Measurements from ENCODE around the gene MICA. TPM values are rescaled to one million over a fixed set of nuclear protein-coding genes. Genes with fewer than 3 reads are reported as not detected.
"Not testable (repeated sequence)": the region's sequence is repeated elsewhere in the genome, so short reads cannot be mapped to it uniquely, and the experiment has no call there.

The MICA gene
- total RNA-seq, 4 donors from 2014 or later, result 18.9 to 35.4 (median 22.3) TPM

GRCh38 chr6:31383149-31383548 is 20.2 kb upstream of the MICA start:
- peak; percentile 34 for DNase-seq (ENCODE audit: extremely low spot score)
- intact Hi-C loops (cut with DNase I), result no loop called here
- 72% methylated on average over 5 of the region's 5 CpGs for WGBS
- no peak overlapping the region for H3K4me3 ChIP-seq
- H3K27ac ChIP-seq (replicated peaks in 1 of 4), result no peak overlapping the region
- no peaks in the 10 kb centered on the region for H3K9me3 ChIP-seq
- no peak for TF ChIP-seq CTCF (IDR thresholded peaks at IDR 0.05)
- peaks cover 0 to 30% (median 0%) of the 10 kb centered on the region in 4 donors for H3K27me3 ChIP-seq
- H3K4me1 ChIP-seq, result no peaks in the 10 kb centered on the region
- H3K36me3 ChIP-seq, result no peaks in the 10 kb centered on the region

- Histone ChIP-seq H3K4me3 (no peak overlapping the region), H3K4me1 (no peaks in the 10 kb centered on the region), H3K27ac (replicated peaks in 1 of 4) (no peak overlapping the region), H3K27me3 (peaks cover 0 to 11% (median 0%) of the 10 kb centered on the region in 4 donors), H3K36me3 (no peaks in the 10 kb centered on the region), H3K9me3 (no peaks in the 10 kb centered on the region)
- 100% methylated on average over 1 of the region's 3 CpGs for WGBS
- peak; percentile 62 for DNase-seq (ENCODE audit: extremely low spot score)
- TF ChIP-seq POLR2AphosphoS5 (IDR thresholded peaks at IDR 0.05) (no peak), CTCF (IDR thresholded peaks at IDR 0.05) (no peak), POLR2A (IDR thresholded peaks at IDR 0.05; ENCODE audit: low read depth) (no peak), EP300 (IDR thresholded peaks at IDR 0.05) (no peak)
- intact Hi-C loops (cut with DNase I), result no loop called here
These were observed 18.4 kb upstream of the MICA start for GRCh38 chr6:31385041-31385440.

GRCh38 chr6:31386099-31386498 is 17.3 kb upstream of the MICA start:
- H3K27me3 ChIP-seq, result peaks cover 0 to 9% (median 0%) of the 10 kb centered on the region in 4 donors
- H3K4me3 ChIP-seq, result no peak overlapping the region
- 66% methylated on average over 3 of the region's 3 CpGs for WGBS
- H3K4me1 ChIP-seq, result no peaks in the 10 kb centered on the region
- DNase-seq (ENCODE audit: extremely low spot score), result no peak
- no peaks in the 10 kb centered on the region for H3K36me3 ChIP-seq
- H3K27ac ChIP-seq (replicated peaks in 1 of 4), result no peak overlapping the region
- TF ChIP-seq EP300 (IDR thresholded peaks at IDR 0.05) (no peak), POLR2AphosphoS5 (IDR thresholded peaks at IDR 0.05) (no peak), CTCF (IDR thresholded peaks at IDR 0.05) (no peak), POLR2A (IDR thresholded peaks at IDR 0.05; ENCODE audit: low read depth) (no peak)
- intact Hi-C loops (cut with DNase I), result no loop called here
- no peaks in the 10 kb centered on the region for H3K9me3 ChIP-seq

- no peak overlapping the region for H3K27ac ChIP-seq (replicated peaks in 1 of 4)
- intact Hi-C loops (cut with DNase I), result no loop called here
- H3K27me3 ChIP-seq, result peaks cover 0 to 4% (median 0%) of the 10 kb centered on the region in 4 donors
- no peak for DNase-seq (ENCODE audit: extremely low spot score)
- no peak for TF ChIP-seq POLR2A (IDR thresholded peaks at IDR 0.05; ENCODE audit: low read depth)
- H3K4me3 ChIP-seq, result no peak overlapping the region
- 77% methylated on average over 1 of the region's 1 CpG for WGBS
- H3K9me3 ChIP-seq, result no peaks in the 10 kb centered on the region
- H3K36me3 ChIP-seq, result no peaks in the 10 kb centered on the region
- H3K4me1 ChIP-seq, result no peaks in the 10 kb centered on the region
These were observed 16.4 kb upstream of the MICA start for GRCh38 chr6:31386977-31387376.

- H3K9me3 ChIP-seq; DNase-seq (ENCODE audit: extremely low spot score); H3K27ac ChIP-seq (replicated peaks in 1 of 4); intact Hi-C loops (cut with DNase I); H3K36me3 ChIP-seq; H3K4me3 ChIP-seq; H3K4me1 ChIP-seq; H3K27me3 ChIP-seq: not testable (repeated sequence)
- WGBS, result 72% methylated on average over 3 of the region's 13 CpGs
These were observed 14.2 kb upstream of the MICA start for GRCh38 chr6:31388916-31389801.

- intact Hi-C loops (cut with DNase I), result not testable (repeated sequence)
These were observed 13.6 kb upstream of the MICA start for GRCh38 chr6:31389802-31390132.

More at GRCh38 chr6:31389802-31390132, 13.6 kb upstream of the MICA start:
- not testable (repeated sequence) for H3K27ac ChIP-seq (replicated peaks in 1 of 4); H3K27me3 ChIP-seq; H3K4me3 ChIP-seq; H3K4me1 ChIP-seq; H3K9me3 ChIP-seq; DNase-seq (ENCODE audit: extremely low spot score)
- H3K36me3 ChIP-seq, result peaks cover 0 to 11% (median 4%) of the 10 kb centered on the region in 4 donors
